HG02588 (cell line): ENCODE measurements around the gene HLA-DRA.

ENCODE experiments used
- ATAC-seq: cut with Tn5 transposase; IDR thresholded peaks from one replicate; pipeline ENCODE4 v1.9.1; 2021; ENCODE audit warnings: mild to moderate bottlenecking, moderate library complexity; ENCODE audit not compliant: unreplicated experiment

The HLA-DRA gene

DNA sequence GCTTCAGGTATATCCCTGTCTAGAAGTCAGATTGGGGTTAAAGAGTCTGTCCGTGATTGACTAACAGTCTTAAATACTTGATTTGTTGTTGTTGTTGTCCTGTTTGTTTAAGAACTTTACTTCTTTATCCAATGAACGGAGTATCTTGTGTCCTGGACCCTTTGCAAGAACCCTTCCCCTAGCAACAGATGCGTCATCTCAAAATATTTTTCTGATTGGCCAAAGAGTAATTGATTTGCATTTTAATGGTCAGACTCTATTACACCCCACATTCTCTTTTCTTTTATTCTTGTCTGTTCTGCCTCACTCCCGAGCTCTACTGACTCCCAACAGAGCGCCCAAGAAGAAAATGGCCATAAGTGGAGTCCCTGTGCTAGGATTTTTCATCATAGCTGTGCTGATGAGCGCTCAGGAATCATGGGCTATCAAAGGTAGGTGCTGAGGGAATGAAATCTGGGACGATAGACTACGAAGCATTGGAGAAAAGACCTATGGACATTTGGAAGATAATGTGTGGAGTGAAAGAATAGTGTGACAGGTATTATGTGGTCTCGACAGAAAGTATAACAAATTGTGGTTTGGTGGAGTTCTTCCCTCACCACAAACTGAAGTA lies at the start of gene HLA-DRA:
Gene HLA-DRA, plus strand, starts transcription at position 286 of the 613 bp plus-strand sequence. Its CDS starts 64 bp downstream, at position 350.
- ATAC-seq, result peak; percentile 75

DNA sequence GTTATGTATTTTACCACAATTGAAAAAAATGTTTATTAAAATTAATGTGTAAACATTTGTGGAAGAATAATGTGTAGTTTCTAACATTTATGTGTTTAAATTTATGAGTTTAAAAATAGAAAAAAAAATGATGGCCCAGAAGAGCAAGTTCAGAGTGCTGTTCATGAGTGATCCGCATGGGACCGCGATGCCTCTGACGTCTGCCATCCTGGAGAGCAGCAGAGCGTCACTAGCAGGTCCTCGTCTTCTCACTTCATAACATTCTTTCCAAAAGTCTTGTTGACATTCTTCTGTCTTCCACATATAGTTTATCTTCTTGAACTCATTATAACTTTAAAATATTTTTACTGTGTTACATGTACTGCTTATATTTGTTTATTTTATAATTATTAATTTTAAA lies 48.2 kb upstream of the HLA-DRA start:
- ATAC-seq, result no peak

DNA sequence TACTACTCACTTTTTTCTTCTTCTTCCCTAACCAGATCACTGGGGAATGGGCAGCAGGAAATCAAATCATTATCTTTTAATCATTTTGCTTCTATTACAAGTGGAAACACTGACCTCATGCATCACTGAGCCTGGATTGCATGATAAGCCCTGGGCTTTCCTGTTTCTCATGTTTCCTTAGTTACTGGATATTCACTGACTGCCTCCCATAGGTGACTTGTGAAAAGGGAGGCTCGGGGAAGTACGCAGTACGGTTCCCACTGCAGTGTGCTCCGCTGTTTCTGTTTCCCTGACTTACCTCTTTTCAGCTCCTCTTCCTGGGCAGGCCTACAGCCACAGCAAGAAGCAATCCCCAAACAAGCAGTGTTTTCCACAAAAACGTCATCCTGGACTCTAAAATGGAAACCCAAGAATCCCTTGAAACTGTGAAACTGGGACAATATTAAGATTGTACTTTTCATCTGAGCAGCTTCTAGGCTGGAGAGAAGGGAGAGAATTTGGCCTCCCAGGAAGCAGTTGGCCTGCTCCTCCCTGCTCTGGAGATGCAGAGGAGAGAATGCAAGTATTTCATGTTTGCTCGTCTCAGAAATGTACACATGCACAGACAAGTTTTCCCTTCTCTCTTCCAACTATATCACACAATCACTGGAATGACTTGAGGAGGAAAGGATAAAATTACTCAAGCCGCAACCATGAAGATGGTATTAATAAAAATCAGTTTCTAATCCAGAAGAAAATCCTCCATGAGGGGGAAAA lies 45.8 kb upstream of the HLA-DRA start:
- no peak for ATAC-seq

DNA sequence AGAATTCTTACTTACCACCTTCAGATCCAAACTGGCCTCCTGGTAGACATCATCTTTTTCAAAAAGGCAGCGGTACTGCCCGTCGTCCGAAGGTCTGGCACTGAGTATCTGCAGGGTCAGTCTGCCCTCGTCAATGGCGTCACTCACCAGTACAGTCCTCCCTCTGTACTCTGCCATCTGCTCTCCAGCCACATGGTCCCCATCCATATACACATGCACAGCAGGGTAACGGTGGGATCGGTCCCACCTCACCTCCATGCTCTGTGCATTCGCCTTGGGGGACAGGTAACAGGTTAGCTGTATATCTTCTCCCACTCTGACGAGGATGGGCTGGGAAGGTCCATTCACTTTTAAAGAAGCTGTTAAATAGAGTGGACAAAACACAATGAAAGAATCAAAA lies 43.7 kb upstream of the HLA-DRA start:
- no peak for ATAC-seq

DNA sequence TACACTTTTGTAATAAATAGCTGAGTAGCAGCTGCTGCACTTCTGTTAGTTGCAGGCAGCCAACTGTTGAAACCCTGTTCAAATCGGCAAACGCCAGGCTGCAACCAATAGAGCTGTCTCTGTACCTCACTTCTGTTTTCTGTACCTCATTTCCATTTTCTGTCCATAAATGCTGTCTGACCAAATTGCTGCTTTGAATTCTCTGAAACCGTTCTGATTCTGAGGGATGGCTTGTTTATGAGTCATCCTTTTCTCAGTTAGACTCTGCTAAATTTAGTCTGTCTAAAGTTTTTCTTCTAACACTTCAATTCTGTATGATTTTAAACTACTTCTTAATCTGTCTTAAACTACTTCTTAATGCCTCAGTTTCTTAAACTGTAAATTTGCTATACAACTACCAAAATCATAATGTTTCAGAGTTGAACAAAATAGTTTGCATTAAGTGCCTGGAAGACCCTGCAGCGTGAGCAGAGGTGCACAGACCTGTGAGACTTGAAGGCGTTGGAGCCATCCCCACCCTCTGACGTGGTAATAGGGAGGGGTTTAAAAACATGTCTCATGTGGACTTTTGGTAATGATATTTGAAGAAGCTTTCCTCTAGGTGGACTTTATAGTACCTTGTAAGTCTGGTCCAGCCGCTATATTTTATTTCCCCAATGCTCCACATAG lies 42.3 kb upstream of the HLA-DRA start:
- ATAC-seq, result peak; percentile 65

DNA sequence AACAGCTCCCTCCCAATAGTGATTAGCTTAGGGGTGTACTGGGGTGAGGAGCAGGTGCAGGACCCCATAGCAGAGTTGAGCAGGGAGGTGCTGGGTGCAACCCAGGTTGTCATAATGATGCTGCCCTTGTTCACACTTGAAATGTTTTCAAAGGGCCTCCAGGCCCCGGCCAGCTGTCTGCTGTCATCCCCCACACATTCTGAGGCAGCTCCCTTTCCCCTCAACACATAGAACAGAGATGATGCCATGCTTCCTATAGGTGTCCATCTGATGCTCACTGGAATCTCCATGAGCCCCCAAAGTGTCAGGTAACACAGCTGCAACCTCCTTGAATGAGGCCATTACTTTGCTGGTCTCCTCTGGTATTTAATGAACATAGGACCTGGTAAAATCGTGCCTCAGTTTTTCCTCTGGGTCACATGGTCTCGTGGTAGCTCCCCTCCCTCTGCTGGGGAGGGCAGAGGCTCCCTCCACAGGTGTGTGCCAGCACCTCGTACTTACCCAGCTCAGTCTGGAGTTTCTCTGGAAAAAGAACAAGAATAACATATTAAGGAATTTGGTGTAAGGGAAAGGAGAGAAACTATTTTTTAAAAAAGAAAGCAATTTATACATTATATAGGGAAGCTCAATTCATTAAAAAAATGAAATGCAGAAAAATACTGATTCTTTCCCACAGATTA lies 38.3 kb upstream of the HLA-DRA start:
- ATAC-seq, result no peak

DNA sequence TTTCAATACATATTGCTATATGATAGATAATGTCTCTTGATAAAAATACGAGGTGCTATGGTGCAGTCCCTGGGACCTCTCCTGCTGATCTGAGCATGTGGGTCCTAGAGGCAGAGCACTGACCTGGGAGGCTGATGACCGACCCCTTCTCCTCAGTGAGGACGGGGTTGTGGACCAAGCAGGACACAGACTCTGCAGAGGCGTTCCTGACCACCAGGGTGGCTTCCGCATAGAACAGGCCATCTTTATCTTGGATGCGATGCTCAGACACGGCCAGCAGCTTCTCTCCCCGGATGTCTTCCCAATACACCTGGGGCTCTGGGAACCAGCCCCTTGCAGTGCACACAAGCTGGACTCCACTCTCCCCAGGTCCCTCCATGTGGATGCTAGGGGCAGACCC lies 36.9 kb upstream of the HLA-DRA start:
- ATAC-seq, result no peak

DNA sequence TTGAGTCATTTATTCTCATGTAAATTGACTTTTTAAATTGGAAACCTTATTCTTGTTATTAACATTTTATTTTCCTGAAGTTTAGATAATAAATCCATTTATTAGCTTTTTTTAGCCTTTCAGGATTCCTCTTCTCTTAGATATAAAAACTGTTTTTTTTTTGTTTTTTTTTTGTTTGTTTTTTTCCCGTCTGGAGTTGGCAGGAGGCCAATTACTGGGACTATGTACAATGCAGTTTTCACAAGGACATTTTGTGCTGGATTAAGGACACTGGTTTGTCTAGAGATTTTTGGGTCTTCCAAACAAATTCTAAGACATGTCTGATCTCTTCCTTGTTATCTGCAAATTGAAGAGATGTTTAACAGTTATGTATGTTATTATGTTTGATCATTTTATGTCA lies 34.0 kb upstream of the HLA-DRA start:
- ATAC-seq, result no peak

DNA sequence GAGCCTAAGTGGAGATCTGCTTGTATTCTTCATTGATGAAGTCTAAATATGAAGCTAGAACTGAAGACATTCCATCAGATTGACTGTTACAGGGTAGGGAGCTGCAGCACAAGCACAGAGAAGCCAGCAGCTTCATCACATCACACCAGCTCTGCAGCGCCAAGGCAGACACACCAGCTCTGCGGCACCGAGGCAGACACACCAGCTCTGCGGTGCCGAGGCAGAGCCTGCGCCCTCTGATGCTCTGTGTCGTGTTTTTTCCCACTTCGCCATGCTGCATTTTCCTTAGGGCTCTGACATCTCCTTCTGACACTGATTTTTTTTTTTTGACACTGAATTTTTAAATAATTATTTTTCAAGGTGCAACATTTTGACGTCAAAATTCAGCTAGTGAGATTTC lies 33.5 kb upstream of the HLA-DRA start:
- ATAC-seq, result no peak

DNA sequence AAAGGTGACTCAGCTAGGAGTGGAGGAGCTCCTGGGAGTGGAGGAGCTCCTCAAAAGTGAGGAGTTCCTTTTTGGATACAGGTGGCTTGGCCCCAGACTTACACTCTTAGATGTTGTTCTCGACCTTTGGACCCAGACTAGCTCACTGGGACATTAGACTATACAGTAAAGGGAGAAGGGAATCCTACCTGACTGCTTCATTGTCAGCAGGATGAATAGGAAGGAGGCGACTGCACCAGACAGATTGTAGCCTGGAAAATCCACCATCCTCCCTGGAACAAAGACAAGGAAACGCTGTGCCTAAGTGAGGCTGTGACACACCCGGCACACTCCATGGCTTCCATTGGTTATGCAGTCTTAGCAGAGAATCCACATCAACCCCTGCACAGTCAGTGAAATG lies 32.8 kb upstream of the HLA-DRA start, which contains the start of gene BTNL2:
Gene BTNL2, minus strand, starts transcription at position 325 of the 400 bp plus-strand sequence. Its CDS starts 58 bp downstream, at position 267.
- no peak for ATAC-seq

DNA sequence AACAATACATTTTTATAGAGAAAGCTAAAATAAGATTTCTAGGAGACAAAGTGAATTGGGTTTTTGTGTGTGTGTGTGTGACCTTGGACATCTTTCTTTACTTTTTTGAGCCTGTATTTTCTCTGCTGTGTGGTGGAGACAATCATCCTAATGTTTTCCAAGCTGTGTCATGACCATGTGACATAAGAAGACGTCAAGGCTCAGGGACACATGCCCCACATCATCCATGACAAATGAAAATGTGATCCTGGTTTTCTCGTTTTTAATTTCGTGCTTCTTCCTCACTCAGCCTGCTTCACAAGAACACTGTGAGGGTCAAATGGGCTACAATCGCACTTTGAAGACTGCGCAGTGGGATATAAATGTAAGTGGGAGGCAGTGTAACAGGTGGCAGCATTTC lies 28.8 kb upstream of the HLA-DRA start:
- ATAC-seq, result no peak

DNA sequence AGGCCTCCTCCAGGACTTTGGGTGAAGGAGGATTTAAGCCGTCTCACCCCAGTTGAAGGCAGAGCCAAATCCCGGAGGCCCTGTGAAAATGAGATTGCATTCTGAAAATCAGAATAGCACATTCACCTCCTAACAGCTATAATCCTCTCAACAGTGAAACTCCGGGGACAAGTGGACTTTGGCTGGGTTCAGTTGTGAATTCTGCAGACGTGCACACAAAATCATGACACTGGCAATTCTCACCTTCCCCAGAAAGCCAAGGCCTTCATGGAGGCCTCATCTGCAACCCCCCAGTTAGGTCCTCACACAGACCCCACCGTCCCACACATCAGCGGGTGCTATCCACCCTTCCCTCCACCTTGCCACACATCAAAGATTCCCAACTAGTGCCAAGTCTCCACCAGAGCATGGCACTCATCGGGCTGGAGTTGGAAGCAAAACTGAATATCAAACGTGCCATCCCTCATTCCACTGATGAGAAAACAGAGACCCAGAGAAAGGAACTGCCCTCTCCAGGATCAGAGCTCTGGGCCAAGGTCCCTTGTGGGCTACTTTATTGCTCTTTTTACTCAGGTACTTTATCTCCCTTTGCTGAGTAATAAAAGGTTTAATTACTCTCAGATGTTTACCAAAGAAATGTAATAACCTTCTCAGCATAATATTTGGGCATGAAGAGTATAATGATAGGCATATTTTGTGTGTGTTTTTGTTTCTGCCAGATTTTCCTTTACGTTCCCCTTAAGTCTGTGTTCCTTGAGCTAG lies 27.9 kb upstream of the HLA-DRA start:
- ATAC-seq, result no peak

DNA sequence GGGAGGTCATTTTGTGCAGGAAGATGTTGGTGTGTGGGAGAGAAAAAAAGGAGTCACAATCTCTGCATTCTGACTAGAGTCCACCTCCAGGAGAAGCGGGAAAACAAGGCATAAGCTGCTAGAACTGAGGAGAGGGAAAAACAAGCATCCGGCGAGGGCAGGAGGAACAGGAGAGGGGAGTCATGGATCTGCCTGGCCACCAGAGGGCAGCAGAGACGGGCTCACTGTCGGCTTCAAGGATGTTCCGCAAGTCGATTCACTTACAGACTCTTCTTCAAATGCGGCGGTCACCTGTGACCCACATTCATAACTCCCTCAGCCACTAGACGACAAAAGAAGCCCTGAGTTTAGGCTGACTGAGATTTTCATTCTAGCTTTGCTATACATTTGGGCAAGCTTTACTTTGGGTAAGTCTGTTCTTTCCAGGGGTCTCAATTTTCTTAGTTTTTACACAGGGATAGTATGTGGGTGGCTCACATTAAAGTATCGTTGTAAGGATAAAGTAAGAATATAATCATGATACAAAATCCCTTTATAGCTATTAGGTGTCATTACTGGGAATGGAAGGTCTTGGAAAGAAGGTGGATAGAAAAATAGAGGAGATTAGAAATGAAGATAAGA lies 26.1 kb upstream of the HLA-DRA start:
- ATAC-seq, result no peak

DNA sequence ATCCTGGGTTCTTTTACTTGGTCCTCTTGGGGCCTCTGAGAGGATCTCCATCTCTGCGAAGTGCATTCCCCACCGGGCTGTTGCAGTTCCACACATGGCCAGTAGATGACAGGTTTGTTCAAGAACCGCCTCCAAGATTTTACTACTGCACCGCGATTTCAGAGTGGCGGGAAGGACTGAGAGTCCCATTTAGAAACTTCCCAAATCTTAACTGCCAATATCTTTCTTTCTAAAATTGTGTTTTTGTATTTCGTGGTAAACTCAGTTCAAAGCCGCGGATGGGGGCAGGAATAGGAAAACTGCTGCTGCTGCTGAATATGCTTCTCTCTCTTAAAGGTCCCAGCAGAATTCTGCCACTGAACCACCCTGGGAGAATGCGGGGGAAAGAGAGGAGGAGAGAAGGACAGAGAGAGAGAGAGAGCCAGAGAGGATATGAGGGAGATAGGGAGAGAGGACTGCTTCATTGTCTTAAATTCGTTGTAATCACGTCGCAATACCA lies 24.1 kb upstream of the HLA-DRA start:
- no peak for ATAC-seq

DNA sequence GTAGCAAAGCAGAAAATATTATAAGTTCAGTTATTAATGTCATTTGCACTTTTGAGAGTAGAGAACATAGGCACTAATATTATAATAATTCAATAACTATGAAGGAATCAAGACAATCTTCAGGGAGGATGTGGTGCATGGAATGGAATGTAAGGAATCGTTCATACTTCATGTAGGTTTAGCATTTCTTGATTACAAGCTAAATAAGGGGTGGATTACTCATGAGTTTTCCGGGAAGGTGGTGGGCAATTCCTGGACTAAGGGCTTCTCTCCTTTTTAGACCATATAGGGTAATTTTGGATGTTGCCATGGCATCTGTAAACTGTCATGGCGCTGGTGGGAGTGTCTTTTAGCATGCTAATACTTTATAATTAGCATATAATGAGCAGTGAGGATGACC lies 23.7 kb upstream of the HLA-DRA start:
- no peak for ATAC-seq

DNA sequence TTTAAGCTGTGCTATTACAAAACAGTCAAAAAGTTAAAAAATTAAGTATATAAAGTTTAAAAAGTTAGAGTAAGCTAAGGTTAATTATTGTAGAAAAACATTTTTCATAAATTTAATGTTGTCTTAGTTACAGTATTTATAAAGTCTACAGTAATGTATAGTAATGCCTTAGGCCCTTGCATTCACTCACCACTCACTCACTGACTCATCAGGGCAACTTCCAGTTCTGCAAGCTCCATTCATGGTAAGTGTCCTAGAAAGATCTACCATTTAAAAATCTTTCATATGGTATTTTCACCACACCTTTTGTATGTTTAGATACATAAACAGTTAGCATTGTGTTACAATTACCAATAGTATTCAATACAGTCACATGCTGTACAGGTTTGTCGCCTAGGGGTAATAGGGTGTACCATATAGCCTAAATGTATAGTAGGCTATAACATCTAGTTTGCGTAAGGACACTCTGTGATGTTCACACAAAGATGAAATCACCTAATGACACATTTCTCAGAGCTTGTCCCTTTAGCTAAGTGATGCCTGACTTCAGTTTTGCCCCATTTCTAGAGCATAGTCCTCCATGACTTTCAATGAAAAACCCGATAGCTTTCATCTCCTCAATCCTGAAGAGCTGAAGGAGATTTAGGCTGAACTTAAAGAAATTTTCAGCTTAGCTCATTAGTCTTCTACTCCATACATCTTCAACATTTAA lies 14.9 kb upstream of the HLA-DRA start:
- no peak for ATAC-seq

DNA sequence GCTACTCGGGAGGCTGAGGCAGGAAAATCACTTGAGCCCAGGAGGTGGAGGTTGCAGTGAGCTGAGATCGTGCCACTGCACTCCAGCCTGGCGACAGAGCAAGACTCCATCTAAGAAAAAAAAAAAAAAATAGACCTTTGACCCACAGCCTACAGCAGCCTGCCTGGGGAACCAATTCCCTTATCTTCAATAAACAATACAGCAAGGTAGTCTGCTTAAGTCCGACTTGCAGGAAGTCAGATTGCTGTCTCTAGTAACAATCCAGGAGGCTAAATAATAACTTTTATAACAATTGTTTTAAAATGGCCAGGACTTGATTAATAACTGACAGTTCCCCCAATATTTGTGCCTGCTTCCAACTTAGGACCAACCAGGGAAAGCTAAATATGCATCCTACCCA lies 13.3 kb upstream of the HLA-DRA start:
- no peak for ATAC-seq

DNA sequence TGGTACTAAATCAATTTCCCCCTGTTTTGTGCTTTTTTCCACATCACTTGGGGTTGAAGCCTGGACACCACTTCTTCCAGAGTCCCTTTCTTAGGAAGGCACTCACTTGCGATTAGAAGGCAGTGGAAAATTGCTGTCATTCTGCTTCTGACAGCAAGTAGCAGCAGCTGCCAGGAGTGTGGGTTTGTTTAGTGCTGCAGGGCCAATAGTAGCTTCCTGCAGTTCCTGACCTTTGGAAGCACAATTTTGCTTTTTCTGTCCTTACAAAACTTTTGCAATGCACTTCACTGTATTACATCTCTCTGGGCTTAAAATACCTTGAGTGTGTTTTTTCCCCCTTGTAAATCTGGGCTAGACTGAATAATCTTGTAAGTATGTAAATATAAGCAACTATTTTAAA lies 12.5 kb upstream of the HLA-DRA start:
- no peak for ATAC-seq

DNA sequence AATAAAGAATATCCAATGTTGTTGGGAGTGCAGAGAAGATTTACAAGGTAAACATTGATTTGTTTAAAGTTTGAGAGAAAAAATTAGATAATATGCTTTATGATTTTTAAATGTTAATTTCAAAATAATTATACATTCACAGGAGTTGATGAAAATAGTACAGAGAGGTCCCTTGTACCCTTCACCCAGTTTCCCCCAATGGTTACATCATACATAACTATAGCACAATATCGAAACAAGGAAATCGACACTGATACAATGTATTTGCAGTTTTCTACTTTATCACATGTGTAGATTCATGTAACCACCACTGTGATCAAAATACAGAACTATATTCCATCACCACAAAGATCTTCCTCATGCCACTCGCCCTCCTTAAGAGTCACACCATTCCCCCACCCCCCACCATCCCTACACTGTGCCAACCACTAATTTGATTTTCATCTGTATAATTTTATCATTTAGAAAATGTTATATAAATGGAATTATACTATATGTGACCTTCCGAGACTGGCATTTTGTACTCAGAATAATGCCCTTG lies 11.7 kb upstream of the HLA-DRA start:
- no peak for ATAC-seq
